HG03571 (cell line): Measurements from ENCODE around the gene VAMP2.

ENCODE experiments used
- ATAC-seq: cut with Tn5 transposase; IDR thresholded peaks from one replicate; pipeline ENCODE4 v1.9.1; 2021; ENCODE audit not compliant: unreplicated experiment

Gene VAMP2

GRCh38 chr17:8155996-8156245 is 6.8 kb downstream of the VAMP2 start:
- ATAC-seq = no peak

GRCh38 chr17:8155231-8155995 is 7.3 kb downstream of the VAMP2 start:
- ATAC-seq = no peak

GRCh38 chr17:8154608-8155155 is 8.1 kb downstream of the VAMP2 start:
- no peak for ATAC-seq

DNA sequence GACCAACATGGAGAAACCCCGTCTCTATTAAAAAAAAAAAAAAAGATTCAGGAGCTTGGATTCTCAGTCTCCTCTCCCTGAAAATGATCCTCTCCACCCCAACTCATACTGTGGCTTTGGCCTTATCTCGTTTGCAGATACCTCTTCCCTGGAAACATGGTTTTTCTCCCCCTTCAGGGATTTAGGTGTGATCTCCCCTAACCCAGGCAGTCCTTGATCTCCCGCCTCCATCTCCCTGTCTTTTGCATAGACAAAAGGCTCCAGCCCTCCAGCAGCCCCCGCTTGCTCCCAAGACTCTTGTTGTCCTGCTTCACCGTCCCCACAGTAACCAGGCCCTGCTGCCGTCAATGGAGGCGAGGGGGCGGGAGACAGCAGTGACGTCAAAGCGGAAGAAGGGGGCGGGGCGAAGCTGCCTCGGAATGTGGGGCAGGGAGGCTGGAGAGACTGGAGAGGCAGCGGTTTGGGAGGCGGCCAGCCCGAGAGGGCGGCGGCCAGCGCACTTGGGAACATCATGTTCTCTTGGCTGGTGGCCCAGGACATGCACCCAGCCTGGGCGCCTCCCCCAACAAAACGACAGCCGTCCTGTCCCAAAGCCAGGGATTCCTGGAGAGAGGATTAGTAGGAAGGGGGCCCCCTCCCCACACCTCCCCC is 8.7 kb downstream of the VAMP2 start:
- no peak for ATAC-seq

- no peak for ATAC-seq
These were observed 9.2 kb downstream of the VAMP2 start for GRCh38 chr17:8153525-8153956.

DNA sequence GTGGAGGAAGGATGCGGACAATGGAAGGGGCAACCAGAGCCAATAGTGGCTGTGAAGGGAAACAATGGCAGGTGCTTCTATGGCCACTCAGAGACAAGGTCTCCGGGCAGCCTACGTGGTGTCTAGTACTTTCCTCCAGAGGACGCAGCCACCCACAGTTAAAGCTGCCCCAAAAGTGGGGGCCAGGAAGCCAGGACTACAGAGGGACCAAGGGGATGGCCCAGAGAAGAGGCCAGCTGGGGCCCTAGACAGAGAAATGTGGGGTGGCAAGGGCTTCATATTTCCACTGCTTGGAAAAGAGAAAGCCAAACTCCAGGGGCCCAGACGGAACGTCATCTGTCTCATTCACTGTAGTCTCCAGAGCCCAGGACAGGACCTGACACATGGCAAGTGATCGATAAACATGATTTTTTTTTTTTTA is 9.7 kb downstream of the VAMP2 start:
- no peak for ATAC-seq

DNA sequence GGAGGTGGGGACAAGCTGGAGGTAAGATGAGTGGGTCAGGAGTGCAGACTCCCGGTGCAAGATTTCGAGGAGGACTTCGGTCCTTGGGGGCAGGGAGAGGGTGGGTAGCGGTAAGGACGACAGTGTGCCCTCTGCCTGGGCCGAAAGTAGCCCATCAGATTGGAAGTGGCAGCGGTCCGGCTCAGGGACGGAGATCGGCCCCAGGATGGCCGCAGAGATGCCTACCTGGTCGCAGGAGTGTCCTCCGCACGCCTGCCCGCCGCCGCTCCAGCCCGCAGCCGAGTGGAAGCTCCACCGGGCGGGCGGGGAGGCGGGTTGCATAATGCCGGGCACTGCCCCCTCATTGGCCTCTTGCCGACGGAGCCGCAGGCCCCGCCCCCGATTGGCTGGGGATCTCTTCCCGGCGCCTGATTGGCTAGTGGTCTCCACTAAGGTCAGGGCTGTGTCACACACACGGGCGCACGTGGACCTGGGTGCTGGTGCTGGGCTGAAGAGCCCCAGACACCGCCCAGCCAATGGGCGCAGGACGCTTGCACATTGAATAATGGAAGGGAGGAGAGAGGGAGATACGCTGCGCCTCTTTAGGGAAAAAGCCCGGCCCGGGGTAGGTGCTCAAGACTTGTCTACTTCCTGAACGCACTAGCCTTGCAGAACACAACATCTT is 10.5 kb downstream of the VAMP2 start, which contains the start of gene PER1:
Gene PER1 (minus strand): TSS at position 293 of the 664 bp plus-strand sequence. CDS start 1,698 bp downstream, outside the sequence.
- no peak for ATAC-seq

DNA sequence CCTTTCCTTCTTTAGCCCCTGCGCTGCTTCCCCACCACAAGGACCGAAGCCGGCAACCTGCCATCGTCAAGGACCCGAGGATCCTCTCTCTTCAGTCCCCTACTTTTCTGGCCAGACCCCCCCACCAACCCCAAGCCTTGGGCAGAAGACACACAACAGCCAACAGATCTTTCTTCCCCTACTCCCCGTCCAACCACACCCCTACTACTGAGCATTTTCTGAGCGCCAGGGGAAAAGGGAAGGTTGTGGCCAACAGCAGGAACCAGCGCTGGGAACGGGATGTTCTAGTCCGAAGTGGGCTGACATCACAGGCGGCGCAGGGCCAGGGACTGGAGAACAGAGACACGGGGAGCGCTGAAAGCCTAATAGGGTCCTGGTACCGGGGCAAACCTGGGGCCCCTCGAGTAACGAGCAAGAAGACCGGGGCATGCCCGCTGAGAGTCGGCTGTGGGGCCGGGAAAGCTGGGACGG is 11.1 kb downstream of the VAMP2 start:
- ATAC-seq = no peak

- ATAC-seq = peak; percentile 34
These were observed 11.6 kb downstream of the VAMP2 start for GRCh38 chr17:8151120-8151640.

GRCh38 chr17:8150194-8151119 is 12.3 kb downstream of the VAMP2 start:
- no peak for ATAC-seq

- no peak for ATAC-seq
These were observed 13.1 kb downstream of the VAMP2 start for GRCh38 chr17:8149419-8150193.

DNA sequence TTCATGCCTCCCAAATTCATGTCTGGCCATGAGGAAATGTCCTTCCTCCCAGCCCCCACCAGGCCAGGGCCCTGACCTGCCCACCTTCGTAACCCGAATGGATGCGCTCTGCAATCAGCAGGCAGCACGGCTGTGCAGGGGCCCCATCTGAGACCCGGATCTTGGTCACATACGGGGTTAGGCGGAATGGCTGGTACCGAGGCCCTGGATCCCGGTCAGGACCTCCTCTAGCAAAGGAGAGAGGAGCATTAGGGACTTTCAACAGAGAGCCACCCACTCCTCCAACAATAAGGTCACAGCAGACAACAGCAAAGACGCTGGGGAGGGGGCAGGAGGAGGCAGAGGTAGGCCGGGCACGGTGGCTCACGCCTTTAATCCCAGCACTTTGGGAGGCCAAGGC is 14.2 kb downstream of the VAMP2 start:
- ATAC-seq = no peak

GRCh38 chr17:8147805-8148404 is 14.8 kb downstream of the VAMP2 start:
- ATAC-seq = no peak

DNA sequence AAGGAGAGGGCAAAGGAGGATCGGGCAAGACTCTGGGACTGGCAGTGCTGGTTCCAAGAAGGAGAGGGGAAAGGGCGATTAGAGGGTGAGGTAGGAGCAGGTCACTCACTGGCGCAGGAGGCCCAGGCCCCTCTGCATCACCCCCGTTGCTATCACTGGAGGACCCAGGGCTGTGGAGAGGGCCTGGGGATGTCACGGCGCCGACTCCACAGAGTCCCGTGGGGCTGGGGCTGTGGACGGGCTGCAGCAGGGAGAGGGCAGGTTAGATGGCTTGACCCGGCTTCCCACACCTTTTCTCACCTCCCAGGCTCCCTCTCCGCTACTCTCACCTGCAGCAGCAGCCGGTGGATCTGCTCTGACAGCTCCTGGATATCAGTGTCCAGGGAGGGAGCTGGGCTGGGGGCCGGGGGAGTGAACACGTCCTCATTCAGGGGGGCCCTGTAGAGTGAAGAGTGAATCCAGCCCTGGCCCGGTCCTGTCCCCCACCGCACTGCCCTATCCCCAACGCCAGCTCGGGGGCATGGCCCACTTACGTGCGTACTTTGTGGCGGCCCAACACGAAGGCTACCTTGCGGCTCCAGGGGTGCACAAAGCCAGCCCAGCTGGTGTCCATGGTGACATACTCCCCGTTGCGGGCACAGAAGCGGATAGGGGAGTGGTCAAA is 15.5 kb downstream of the VAMP2 start:
- ATAC-seq = no peak

DNA sequence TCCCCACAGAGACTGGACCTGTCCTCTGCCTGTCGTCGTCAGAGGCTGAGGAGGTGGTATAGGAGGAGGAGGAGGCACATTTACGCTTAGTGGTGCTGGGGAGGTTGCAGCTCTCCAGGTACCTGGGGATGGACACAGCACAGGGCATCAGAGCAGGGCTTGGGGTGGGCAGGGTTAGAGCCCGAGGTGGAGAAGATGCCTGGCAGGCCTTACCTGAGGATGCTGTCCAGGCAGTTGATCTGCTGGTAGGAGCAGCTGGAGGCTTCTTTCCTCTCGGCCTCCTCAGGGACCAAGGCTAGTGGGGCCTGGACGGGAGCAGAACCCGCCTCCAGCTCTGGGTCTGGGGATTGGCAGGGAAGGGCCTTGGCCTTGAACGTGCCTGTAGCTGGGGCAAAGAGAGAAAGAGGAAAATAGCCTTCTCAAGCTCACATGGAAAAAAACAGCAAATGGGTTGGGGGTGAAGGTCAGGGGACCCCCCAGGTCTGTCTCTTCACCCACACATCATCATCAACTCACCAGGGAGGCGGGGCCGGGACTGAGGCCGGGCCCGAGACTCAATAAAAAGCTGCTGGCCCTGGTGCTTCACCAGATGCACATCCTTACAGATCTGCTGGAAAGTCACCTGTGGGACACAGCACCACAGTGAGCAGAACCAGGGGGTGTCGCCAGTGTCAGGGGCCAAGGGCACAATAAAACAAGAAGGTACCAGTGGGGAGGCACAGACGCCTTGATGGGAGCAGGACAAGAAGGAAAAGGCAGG is 16.2 kb downstream of the VAMP2 start:
- no peak for ATAC-seq

- no peak for ATAC-seq
These were observed 16.9 kb downstream of the VAMP2 start for GRCh38 chr17:8145811-8146210.

DNA sequence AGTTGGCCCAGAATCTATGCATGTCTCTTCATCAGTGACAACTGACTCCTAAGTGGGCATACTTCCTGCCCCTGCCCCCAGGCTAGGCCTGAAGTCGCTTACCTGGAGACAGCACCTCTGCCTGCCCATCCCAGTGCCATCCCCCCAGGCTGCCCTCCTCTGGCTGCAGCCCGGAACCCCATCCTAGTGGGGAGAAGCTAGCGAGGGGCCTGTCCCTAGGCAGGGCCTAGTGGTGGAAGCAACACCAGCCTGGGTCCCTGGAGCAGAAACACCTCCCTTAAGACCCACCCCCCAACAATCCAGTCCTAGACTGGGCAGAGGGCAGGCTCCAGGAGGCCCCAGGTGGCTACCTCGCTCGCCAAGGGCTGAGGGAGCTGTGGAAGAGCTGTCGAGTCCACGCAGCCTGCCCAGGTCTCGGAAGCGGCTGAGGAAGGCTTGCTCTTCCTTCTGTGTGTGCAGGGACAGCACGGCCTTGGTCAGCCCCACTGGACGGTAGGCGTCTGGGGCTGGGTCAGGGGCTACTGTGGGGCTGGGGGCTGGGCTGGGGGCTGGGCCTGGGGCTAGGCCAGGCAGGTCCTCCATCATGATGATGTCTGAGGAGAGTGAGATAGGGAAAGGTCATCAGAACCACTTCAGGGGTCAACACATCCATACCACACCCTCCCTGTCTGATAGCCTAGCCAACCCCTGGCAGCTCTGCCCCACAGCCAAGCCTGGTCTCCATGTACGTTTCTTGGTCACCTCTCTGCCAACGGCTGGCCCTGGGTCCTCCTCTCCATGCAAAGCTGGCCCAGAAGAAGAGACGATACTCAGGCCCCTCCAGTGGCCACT is 18.1 kb downstream of the VAMP2 start:
- ATAC-seq = no peak
